GM21529 (cell line): ENCODE results near the gene TFR2.

Experiments used
- ATAC-seq: cut with Tn5 transposase; IDR thresholded peaks from one replicate; pipeline ENCODE4 v1.9.1; 2021; ENCODE audit not compliant: unreplicated experiment

The TFR2 gene

DNA sequence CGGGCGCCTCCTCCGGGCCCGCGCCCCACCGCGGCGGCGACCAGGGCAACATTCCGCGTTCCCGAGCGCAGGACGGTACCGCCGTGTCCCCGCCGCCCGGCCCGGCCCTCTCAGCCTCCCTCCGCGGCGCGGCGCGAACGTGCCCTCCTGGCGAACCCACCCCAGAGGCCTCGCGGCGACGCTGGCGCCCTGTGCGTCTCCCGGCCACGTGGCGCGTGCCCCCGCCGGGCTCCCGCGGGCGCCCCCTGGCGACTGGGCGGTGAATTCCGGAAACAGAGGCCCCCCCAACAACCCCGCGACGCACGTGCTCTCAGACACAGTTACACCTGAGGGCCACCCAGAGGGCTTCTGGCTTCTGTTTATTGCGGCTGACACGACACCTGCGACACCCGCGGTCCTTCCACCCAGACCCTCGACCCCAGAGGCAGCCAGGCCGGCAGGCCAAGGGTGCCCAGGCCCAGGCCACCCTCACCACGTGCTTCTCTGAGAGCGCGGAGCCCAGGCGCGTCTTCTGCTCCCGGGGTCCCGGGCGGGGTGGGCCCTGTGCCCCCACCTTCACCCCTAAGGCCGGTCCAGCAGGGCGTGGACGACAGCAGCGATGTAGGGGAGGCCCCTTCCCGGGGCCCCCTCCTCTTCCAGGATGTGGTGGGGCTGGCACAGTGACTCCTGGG is 67.5 kb downstream of the TFR2 start, which contains the start of gene SAP25:
SAP25 (minus strand) TSS at position 210 of the 671 bp plus-strand sequence; CDS start at position 52, 158 bp downstream.
- no peak for ATAC-seq

DNA sequence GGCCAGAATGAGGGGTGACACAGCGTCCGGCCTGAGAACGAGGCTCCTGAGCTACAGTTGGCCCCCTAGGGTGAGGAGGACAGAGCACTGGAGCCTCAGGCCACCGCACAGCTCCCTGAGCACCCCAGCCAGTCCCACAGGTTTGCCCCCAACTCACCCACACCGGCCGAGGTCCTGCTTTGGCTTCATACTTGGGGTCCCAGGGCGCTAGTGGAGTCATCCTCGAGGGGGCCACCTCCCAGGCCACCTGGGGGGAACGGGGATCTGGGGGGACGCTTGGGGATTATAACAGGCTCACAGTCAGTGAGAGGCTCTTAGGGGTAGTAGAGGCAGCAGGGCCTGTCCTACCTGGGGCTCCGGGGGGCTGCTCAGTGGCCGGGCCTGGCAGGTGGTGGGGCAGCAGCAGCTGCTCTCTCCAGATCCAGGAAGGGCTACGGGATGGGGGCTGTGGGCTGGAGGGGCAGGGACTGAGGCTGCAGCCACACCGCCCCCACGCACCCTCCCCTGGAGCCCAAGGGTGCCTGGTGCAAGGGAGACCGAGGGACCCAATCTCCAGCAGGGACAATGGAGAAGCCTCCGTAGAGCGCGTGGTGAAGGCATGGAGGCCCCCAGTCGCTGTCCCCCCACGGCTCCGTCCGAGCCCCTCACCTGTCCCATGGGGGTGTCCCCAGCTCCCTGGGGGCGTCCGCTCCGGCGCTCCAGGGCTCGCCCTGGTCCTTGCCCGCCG is 68.2 kb downstream of the TFR2 start:
- ATAC-seq = no peak

DNA sequence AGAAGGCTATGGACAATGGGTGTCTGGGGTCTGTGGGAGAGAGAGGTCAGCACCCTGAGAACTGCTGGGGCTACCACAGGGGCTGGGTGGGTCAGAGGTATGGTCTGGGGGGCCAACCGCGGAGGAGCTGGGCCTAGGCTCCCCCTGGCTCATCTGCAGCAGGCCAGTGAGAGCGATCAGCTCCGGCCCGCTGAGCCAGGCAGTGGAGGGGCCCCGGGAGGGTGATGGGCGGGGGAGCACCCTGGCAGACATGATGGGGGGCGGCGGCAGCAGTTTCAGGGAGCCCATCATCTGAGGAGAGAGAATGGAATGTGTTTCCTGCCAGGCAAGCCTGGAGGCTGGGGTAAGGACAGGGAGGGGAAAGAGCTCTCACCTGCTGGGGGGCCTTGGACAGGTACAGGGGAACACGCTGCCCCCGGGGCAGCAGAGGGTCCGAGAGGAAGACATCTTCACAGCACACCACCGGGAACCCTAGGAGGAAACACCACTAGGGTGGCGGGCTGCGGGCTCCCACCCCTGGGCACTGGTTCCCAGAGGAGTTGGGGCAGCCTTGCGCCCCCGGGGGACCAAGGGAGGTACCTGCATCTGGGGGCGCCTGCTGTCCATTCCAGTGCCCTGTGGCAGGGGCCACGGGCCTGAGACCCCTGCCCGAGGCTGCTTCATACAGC is 68.9 kb downstream of the TFR2 start:
- no peak for ATAC-seq

DNA sequence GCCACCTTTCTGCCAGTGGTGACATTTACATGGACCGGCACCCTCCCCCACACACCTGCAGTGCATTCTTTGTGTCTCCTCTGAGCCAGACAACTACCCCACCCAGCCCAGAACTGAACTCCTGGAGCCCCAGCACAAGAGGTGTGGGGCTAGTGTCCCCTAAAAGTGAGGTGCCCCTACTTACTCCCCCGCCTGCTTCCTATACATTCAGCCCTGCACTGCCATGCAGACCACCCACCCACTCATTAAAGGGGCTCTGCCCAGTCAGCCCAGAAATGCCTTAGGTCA is 69.6 kb downstream of the TFR2 start:
- no peak for ATAC-seq

DNA sequence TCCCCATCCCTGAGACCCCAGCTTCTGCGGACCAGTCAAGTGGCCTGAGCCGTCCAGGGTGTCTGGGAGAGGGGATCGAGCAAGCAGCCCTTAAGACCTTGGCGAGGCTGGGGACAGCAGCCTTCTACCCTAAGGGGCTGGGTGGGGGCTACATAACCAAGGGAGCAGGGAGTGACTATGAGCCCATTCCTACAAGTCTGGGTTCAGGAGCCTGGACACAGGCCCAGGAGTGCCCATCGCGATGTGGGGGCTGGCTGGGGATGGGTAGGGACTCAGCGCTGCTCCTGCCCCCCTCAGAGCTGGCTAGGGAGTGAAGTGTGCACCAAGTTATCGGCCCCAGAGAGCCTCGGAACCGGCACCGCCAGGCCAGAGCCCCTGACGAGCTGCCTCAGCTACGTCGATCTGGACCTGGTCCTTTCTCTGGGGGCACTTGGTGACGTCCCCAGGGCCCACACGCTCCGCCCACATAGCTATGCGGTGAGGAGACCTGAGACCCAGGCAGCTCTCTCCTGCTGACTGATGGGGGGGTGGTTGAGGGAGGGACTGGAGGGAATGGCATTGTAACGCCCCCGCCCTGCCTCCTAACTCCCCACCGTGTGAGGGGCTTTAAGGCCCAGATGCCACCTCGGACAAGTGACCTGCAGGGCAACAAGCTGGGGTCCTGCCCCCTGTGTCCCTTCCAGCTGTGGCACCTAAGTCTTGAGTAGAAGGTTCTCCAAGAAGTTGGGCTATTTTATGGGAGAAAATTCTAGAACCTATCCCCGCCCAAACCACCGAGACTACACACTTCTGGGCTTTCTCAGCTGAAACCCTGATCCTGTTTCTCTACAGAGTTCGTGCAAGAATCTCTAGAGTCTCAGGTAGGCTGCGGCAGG is 70.2 kb downstream of the TFR2 start:
- no peak for ATAC-seq
